GM13976 (cell line): ENCODE data around the gene SUV39H1.
"Not testable (repeated sequence)": the region's sequence is repeated elsewhere in the genome, so short reads cannot be mapped to it uniquely, and the experiment has no call there.

Source experiments
- DNase-seq: peaks from one replicate; pipeline ENCODE4 v3.0.0; 2012; ENCODE audit warnings: low spot score
- in situ Hi-C: fragments of 300-500 bp; cut with MboI; formaldehyde crosslinking; loops from one replicate; pipeline ENCODE4 v1.12.0; 2022; ENCODE audit warnings: low sequenced_read_pairs, mixed read lengths, inconsistent platforms; ENCODE audit not compliant: unreplicated experiment
- TF ChIP-seq, protein P1 (sequence below): IDR thresholded peaks from 2 replicates; pipeline ENCODE4 v1.5.1; 2012; ENCODE audit warnings: borderline replicate concordance, mild to moderate bottlenecking; ENCODE audit not compliant: insufficient read depth; ENCODE audit errors: extremely low read depth, missing control alignments, control extremely low read depth

Gene SUV39H1

DNA sequence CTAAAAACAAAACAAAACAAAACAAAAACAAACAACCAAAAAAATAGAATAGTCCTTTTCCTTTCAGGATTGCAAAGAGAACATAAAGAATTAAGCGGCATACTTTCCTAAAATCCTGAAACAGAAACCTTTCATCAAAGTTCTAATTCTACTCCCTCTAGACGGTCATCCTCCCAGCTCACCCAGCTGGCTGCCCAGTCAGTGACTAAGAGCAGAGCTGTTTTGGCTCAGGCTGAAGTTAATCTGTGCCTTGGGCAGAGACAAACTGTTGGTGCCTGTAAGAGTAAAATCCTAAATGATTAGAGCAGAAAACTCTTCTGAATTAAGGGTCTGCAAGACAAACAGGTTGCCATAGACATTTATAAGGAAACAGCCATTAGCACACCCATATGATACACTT is 30.5 kb upstream of the SUV39H1 start:
- in situ Hi-C loops = no loop called here
- TF ChIP-seq, protein P1, sequence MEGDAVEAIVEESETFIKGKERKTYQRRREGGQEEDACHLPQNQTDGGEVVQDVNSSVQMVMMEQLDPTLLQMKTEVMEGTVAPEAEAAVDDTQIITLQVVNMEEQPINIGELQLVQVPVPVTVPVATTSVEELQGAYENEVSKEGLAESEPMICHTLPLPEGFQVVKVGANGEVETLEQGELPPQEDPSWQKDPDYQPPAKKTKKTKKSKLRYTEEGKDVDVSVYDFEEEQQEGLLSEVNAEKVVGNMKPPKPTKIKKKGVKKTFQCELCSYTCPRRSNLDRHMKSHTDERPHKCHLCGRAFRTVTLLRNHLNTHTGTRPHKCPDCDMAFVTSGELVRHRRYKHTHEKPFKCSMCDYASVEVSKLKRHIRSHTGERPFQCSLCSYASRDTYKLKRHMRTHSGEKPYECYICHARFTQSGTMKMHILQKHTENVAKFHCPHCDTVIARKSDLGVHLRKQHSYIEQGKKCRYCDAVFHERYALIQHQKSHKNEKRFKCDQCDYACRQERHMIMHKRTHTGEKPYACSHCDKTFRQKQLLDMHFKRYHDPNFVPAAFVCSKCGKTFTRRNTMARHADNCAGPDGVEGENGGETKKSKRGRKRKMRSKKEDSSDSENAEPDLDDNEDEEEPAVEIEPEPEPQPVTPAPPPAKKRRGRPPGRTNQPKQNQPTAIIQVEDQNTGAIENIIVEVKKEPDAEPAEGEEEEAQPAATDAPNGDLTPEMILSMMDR = no peak
- no peak for DNase-seq

DNA sequence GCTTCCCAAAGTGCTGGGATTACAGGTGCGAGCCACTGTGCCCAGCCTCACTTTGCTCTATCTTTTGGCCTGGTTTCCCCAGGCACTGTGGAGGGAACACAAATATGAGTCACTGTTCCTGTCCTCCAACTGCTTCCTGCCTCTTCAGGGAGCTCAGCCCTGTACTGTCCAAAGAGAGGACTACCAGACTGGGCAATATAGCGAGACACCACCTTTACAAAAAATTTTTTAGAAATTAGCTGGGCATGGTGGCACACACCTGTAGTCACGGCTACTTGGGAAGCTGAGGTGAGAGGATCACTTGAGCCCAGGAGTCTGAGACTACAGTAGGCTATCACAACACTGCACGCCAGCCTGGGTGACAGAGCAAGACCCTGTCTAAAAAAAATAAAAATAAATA is 29.9 kb upstream of the SUV39H1 start:
- DNase-seq = no peak
- TF ChIP-seq, protein P1 = no peak

DNA sequence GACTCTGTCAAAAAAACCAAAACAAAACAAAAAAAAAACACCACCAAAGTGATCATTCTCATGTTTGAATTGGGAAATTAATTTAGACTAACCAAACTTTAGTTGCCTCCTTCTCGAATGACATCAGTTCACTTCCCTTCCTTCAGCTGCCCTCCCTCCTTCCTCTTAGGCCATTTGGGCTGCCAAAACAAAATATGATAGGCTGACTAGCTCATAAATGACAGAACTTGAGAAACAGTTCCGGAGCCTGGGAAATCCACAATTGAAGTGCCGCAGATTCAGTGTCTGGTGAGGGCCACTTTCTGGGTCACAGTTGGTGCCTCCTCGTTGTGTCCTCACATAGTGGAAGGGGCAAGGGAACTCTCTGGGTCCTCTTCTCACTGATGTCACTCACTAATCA is 29.0 kb upstream of the SUV39H1 start:
- in situ Hi-C loops = no loop called here
- DNase-seq = no peak
- TF ChIP-seq, protein P1 = no peak

More for the DNA sequence above, 29.9 kb upstream of the SUV39H1 start:
- in situ Hi-C loops = no loop called here

DNA sequence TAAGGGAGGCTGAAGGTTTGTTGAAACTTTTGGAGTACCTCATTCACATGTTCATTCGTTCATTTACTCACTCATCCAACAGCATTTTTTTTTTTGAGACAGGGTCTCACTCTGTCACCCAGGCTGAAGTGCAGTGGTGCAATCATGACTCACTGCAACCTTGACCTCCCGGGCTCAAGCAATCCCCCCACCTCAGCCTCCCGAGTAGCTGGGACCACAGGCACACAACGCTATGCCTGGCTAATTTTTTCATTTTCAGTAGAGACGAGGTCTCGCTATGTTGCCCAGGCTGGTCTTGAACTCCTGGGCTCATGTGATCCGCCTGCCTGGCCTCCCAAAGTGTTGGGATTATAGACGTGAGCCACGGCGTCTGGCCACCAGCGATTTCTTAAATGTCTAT is 28.3 kb upstream of the SUV39H1 start:
- DNase-seq, in situ Hi-C loops: not testable (repeated sequence)

DNA sequence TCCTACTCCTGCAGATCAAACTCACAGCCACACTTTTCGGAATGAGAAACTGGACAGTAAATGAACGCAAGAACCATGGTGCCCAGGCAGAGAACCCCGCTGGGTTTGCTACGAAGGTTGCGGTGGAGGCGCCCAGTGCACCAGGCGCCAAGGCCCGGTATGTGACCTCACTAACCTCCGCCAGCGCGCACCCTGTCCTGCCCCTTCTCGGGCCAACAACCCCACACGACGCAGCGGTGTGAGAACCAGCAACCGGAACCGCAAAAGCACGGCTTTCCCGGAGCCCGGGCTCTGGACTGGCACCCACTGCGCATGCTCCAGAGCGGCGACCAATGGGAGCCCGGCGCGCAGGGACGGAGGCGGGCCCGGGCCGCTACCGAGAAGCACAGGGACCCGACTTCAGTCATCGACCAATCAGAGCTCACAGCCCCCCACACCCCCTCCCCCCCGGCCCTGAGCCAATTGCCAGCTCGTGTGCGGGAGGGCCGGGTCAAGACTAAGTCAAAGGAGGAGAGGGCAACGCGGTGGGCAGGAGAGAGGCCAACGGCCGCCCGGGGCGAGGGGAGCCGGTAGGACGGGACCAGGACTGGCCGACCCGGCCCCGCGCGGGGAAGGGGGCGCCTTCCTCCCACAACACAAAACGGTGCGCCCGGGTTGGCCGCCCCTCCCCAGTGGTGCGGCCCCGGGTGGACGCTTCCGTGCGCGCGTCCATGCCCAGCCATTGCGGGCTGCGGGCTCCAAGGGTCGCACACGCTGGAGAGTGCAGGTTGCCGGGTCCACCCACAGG is 20.2 kb upstream of the SUV39H1 start:
- peak; percentile 94 for DNase-seq
- TF ChIP-seq, protein P1 = no peak
- in situ Hi-C loops = no loop called here

DNA sequence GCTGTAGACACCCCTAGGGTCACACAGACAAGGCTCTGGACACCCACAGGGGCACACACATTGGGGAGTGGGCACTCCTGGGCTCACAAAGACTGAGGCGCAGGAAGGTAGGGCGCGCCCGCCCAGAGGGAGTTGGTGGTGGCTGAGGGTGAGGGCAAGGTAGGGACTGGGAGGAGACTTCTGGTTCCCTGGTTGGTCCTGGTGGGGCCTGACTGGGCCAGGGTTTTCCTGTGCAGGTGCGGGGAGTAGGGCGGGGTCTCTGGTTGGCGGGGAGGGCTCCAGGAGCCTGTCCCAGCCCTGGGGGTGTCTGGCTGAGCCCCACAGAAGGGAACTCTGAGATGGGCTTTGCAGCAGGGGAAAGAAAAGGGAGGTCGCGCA is 19.7 kb upstream of the SUV39H1 start:
- in situ Hi-C loops = no loop called here
- no peak for DNase-seq
- TF ChIP-seq, protein P1 = no peak

DNA sequence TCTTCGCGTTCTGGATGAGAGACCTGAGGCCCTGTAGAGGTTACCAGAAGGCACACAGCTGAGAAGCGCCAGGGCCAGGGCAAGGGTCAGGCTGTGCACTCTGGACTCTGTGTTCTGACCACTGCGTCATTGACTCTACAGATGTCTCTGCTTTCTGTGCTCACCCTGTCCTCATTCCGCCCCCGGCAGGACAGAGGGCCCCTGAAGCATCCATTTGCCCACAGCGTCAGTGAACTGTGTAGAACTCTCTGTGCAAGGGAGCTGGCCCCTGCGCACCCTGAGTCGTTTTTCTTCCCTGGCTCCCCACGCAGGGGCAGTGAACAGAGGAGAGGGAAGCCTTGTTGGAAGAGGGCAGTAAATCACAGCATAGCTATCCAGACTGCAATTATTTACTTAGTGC is 19.0 kb upstream of the SUV39H1 start:
- TF ChIP-seq, protein P1 = no peak
- DNase-seq = no peak
- in situ Hi-C loops = no loop called here

DNA sequence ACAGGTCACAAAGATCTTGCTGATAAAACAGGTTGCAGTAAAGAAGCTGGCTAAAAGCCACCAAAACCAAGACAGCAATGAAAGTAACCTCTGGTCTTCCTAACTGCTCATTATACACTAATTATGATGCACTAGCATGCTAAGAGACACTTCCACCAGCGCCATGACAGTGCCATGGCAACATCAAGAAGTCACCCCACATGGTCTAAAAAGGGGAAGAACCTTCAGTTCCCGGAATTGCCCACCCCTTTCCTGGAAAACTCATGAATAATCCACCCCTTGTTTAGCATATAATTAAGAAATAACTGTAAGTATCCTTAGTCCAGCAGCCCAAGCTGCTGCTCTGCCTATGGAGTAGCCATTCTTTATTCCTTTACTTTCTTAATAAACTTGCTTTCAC is 16.1 kb upstream of the SUV39H1 start:
- in situ Hi-C loops = not testable (repeated sequence)

DNA sequence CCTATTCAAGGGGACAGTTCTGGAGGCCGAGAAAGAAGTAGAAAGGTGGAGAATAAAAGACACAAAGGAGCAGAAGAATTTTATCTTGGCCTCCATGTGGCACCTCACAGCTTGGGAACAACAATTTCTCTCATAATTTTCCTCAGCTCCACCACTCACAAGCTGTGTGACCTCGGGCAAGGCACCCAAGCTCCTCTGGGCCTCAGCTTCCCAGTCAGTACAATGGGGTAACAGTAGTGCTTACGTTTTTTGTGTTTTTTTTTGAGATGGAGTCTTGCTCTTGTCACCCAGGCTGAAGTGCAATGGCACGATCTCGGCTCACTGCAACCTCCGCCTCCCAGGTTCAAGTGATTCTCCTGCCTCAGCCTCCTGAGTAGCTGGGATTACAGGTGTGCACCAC is 15.6 kb upstream of the SUV39H1 start:
- DNase-seq, in situ Hi-C loops: not testable (repeated sequence)

More for the DNA sequence above, 16.1 kb upstream of the SUV39H1 start:
- DNase-seq = not testable (repeated sequence)
